Uterus (tissue), 2 donors: ENCODE results near the gene NDUFS7.

Source experiments
- CTCF ChIP-seq, 4 experiments: fragments of 200-600 bp in 2 of 4; fragments of 450-650 bp in 2 of 4; sonication (generic) in 2 of 4; IDR thresholded peaks; one replicate each; pipeline ENCODE4 v1.5.1; 2016 to 2019; ENCODE audit warnings: antibody characterized with exemption in 4 of 4, mild to moderate bottlenecking in 2 of 4, moderate library complexity in 1 of 4
- POLR2A ChIP-seq, 2 donors: fragments of 450-650 bp; IDR thresholded peaks; one replicate each; pipeline ENCODE4 v1.6.1; 2016; ENCODE audit warnings: antibody characterized with exemption in 2 of 2, mild to moderate bottlenecking in 1 of 2, moderate library complexity in 1 of 2

DNA sequence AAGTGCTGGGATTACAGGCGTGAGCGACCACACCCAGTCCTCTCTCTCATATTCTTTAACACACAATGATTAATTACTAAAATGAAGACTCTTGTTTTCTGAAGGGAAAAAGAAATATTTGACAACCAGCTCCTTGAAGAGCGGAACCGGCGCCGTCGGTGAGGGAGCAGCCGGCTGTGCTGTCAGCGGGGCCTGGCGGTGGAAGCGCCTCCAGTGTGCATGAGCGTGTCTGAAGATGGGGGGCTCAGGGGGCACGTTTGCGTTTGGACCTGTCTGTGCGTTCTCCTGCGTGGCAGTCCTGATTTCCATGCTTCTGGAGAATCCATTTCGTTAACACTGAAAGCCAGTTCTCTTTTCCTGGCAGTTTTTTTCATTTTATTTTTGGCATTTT, 7.3 kb upstream of the NDUFS7 start:
- TF ChIP-seq CTCF (IDR thresholded peaks at IDR 0.05), result no peak
- TF ChIP-seq POLR2A (IDR thresholded peaks at IDR 0.05), result no peak
